GM18907 (cell line): Measurements from ENCODE around the gene SRPX2.
"Not testable (repeated sequence)": the region's sequence is repeated elsewhere in the genome, so short reads cannot be mapped to it uniquely, and the experiment has no call there.

Experiments
- ATAC-seq: cut with Tn5 transposase; IDR thresholded peaks from one replicate; pipeline ENCODE4 v1.9.1; 2021; ENCODE audit warnings: mild to moderate bottlenecking, moderate library complexity; ENCODE audit not compliant: unreplicated experiment

The SRPX2 gene

DNA sequence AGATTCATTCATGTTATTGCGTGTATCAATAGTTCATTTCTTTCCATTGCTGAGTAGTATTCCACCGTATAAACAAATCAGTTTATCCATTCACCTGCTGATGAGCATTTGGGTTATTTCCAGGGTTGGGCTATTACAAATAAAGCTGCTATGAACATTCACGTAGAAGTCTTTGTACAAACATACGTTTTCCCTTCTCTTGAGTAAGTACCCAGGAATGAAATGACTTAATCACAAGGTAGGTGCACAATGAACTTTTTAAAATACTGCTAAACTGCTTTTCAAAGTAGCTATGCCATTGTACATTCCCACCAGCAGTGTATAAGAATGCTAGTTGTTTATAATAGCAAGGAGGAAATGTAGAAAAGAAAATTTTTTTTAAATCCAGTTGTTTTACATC is 52.0 kb downstream of the SRPX2 start:
- ATAC-seq, result no peak

DNA sequence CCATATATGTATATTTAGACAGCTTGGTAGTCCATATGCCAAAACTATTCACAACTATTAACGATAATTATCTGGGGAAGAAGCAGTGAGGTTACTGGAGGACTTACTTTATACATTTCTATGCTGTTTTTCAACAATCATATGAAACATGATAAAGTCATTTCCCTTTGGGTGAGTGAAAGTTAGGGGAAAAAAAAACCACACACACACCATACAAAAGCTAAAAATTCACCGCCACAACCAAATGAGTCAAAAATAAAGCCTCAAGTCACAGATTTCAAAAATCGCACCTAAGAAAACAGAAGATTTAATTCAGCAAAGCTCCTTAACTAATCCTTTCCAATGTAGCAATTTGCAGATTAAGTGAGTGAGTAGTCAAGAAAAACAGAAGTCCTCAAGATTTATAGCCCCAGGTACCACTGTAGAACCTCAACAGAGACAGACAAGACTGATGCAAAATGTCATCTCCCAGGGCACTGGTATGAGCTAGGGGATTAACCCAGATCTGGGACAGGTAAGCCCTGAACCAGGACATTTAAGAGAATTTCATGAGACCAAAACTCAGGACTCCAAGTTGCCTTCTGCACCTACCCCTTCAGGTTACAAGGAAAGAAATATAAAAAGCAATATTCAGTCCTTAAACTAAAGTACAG is 52.8 kb downstream of the SRPX2 start:
- ATAC-seq, result no peak

DNA sequence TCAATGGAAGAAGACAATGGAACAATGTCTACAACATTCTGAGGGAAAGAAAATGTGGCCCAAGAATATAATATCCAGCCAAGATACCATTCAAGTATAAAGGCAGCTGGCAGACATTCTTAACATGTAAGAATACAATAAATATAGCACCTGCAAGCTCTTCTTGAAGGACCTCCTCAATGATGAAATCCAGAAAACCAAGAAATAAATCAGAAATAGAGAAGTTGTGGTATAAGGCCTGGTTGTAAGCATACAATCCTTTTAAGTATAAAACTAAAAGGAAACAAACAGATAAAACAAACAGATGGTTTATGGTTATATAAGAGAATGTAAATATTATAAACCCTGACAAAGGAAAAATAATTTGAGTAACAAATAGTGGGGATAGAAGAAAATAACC is 54.6 kb downstream of the SRPX2 start:
- ATAC-seq, result no peak

DNA sequence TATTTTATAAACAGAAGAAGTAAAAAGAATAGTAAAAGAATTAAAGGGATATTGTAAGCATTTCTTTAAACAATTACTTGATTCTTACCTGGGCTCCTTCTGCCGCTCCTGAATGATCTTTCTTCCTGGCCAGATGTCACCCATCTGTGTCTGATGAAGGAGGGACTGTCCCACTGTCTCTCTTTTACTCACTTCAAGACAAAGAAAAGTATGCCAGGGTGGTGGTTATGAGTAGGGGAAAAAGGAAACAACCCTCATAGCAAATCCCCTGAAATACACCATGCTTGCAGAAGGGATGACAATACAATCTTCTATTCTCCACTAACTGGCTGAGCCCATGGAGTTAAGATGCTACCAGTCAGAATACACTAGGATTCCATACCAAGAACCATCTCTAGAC is 56.8 kb downstream of the SRPX2 start:
- peak; percentile 58 for ATAC-seq

DNA sequence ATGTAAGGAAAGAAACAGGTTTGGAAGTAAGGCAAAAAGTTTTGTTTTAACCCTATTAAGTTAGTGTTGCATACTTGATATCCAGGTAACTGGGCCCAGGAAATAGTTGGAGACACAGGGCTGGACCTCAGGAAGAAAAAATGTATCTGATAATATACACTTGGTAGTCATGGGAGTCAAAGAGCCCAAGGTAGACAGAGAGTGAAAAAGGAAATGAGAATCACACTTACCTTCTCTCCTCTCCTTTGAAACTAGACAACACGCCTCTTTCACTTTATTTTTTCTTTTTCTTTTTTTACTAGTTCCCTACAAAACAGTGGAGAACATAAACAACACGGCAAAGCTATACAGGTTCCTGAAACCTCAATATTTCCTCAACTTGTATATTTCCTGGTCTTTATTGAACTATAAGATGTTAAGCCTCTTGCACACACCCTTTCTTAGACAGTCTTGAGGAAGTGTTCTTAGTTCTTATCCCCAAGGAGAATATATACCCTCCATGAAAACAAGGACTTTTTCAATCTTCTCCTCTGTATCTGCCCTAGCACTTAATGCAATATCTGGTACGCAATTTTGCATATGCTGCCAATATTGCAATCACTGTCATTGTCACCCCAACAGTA is 60.7 kb downstream of the SRPX2 start:
- no peak for ATAC-seq

DNA sequence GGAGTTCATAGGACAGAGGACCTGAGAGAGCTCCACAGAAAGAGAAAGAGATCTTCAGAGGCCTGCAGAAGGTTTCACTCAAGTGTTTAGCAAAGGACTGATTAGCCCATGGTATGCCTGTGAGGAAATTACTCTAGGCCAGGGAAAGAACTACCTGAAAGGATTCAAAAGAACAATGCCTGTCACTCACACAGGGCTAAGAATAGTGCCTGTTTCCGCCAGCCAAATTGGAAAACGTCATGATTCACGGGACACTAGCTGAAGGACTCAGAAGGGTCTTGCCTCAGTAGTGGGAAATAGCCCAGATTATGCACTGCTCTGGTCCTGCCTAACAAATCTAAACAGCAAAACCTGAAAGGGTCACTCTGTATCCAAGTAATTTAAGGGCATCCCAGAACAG is 66.8 kb downstream of the SRPX2 start:
- ATAC-seq, result no peak

DNA sequence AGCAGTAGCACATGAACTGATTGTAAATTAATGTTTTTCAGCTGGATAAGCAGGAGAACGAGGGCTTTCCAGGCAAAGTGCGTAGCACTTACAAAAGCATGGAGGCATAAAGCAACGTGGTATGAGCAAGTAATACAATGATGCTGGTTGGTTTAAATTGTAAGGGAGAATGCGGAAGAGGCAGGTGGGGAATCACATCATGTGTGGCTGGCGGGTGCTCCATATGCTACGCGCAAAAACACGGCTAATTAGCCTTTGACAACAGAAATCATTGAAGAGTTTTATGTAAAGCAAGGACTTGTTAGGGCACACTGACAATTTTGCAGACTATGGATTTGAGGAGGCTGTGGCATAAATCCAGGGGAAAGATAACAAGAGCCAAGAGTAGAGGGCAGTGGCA is 73.4 kb downstream of the SRPX2 start:
- no peak for ATAC-seq

DNA sequence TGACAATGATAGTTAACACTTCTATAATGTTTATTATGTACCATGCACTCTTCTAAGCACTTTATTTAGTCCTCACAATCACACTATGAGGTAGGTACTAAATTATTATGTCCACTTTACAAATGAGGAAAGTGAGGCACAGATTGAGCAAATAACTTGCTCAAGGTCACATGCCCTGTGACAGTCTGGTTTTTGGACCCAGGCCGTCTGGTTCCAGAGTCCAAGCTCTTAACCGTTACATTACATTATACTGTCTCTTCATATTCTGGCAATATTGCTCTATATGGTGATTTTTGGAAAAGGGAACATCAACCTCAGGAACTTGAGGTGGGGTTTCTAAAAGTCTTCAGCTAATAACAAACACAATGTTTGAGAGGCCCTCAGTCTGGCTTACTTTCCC is 75.1 kb downstream of the SRPX2 start:
- ATAC-seq, result no peak

DNA sequence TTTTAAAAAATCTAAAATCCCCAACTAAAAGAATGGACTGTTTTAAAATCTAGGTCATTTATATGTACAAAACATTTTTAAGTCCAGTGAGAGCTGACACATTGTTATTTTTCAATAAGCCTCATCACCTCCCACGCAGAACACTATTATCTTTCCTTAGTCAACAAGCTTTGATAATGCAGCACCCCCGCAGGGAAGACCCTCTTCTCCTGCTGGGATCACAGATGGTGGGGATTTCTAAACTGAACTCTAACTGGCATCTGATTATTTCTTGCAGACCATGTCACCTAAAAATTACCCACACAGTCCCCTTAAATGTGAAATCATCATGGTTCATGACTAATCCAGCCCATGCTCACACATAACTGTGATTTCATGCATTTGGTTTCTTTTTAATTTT is 76.3 kb downstream of the SRPX2 start:
- no peak for ATAC-seq

DNA sequence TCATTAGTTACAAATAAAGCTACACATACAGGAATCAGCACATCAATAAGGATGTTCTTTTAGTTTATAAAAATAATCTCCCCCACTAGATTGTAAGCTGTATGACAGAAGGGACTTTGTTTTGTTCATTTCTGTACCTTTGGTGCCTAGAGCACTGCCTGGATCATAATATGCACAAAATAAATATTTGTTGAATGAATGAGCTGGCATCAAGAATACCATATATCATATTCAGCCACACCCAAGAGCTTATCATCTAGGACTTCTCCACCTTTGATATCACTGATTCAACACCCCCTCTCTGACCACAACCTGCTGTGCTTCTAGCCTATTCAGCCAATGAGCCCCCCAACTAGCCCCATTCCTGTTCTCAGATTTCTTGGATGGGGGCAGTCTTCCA is 77.3 kb downstream of the SRPX2 start:
- no peak for ATAC-seq

DNA sequence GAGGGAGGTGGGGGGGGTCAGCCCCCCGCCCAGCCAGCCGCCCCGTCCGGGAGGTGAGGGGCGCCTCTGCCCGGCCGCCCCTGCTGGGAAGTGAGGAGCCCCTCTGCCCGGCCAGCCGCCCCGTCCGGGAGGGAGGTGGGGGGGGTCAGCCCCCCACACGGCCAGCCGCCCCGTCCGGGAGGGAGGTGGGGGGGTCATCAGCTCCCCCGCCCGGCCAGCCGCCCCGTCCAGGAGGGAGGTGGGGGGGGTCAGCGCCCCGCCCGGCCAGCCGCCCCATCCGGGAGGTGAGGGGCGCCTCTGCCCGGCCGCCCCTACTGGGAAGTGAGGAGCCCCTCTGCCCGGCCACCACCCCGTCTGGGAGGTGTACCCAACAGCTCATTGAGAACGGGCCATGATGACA is 80.0 kb downstream of the SRPX2 start:
- ATAC-seq, result not testable (repeated sequence)
